Measurements from ENCODE around the gene CCDC171.

- TF ChIP-seq CTCF (IDR thresholded peaks at IDR 0.05) (no peak), POLR2A (IDR thresholded peaks at IDR 0.05) (no peak)
These were observed 11.0 kb upstream of the CCDC171 start for GRCh38 chr9:15541872-15542271.
